Motor neuron (in vitro differentiated cells): ENCODE data around the gene GBP5. TPM values are rescaled to one million over a fixed set of nuclear protein-coding genes. Genes with fewer than 3 reads are reported as not detected.

Experiments
- ATAC-seq, 8 experiments: fragments of 200-7000 bp; cut with Tn5 transposase; replicated peaks in 6 of 8; 2 replicates each; pipeline ENCODE4 v1.8.0; 2021; ENCODE audit warnings: mild to moderate bottlenecking in 8 of 8, moderate library complexity in 8 of 8
- H3K27ac ChIP-seq, 2 donors: fragments of 250-450 bp; sonication (Bioruptor Pico); 2 replicates each; pipeline ENCODE4 v1.9.0; 2021; ENCODE audit warnings: antibody characterized with exemption in 2 of 2, mild to moderate bottlenecking in 2 of 2, moderate library complexity in 1 of 2
- H3K4me1 ChIP-seq, 2 donors: fragments of 250-450 bp; sonication (Bioruptor Pico); replicated peaks in 1 of 2; 2 replicates each; pipeline ENCODE4 v1.6.1; 2021; ENCODE audit warnings: antibody characterized with exemption in 2 of 2, mild to moderate bottlenecking in 2 of 2, moderate library complexity in 1 of 2
- H3K4me3 ChIP-seq, 5 donors: fragments of 250-450 bp; sonication (Bioruptor Pico); 2 replicates each; pipeline ENCODE4 v1.9.0; 2021; ENCODE audit warnings: antibody characterized with exemption in 5 of 5, mild to moderate bottlenecking in 5 of 5, moderate library complexity in 4 of 5
- WGBS, 10 experiments: fragments of 450-650 bp; shearing (Covaris generic); methylation state at CpG; one replicate each; pipeline ENCODE4 v1.0.0; 2022; 5-methylcytosine and 5-hydroxymethylcytosine counted together
- in situ Hi-C, 9 experiments: fragments of 400-800 bp; cut with MboI; loops; one replicate each; pipeline ENCODE4 v1.15.0; 2021; ENCODE audit warnings: low sequenced_read_pairs in 9 of 9, low pct_unique_long_range_greater_than_20kb in 2 of 9; ENCODE audit not compliant: unreplicated experiment in 9 of 9
- total RNA-seq, 8 experiments: library from RNA; unstranded; fragments of 300-600 nt; gene quantifications; 2 replicates each; pipeline versions ENCODE4 v1.2.3 to v1.2.4, GENCODE V29; 2022

Gene GBP5
- total RNA-seq, 8 experiments from 2014 or later, result under 0.01 to 2.5 (median 0.47) TPM; not detected in 1

DNA sequence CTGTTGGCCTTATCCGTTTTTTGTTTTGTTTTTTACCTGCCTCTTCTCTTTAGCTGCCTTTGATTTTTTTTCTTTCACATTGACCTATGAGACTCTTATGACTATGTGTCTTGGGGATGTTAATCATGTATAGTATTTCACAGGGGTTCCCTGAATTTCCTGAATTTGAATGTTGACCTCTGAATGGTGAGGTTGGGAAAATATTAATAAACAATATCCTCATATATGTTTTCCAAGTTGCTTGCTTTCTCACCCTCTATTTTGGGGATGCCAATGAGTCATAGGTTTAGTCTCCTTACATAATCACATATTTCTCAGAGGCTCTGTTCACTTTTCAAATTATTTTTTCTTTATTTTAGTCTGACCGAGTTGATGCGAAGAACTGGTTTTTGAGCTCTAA is 29.6 kb downstream of the GBP5 start:
- in situ Hi-C loops, result no loop called here
- no peak for ATAC-seq
- 42 to 96% (median 83%) methylated on average over 1 to 3 of the region's 3 CpGs; no CpG with 5 or more reads in 1 of the 10 experiments for WGBS, 10 experiments
- Histone ChIP-seq H3K4me3 (no peak overlapping the region), H3K4me1 (no peaks in the 10 kb centered on the region), H3K27ac (no peak overlapping the region)

Other genes with a start within 250 kb of the GBP5 start
- 10 to 100 TPM in 2 of 8 experiments, 1 to 10 TPM in 2, under 1 TPM in 4; 0.09 to 44.5 (median 1.8) TPM for gene GBP3, start 250.0 kb downstream of the GBP5 start, total RNA-seq
- 10 to 100 TPM in 4 of 8 experiments, 1 to 10 TPM in 1, under 1 TPM in 3; 0.11 to 32.3 (median 9.5) TPM for gene GBP1, start 207.7 kb downstream of the GBP5 start, total RNA-seq
- gene GBP2, start 146.7 kb downstream of the GBP5 start, total RNA-seq, result 10 to 100 TPM in 1 of 8 experiments, 1 to 10 TPM in 3, under 1 TPM in 4; 0.05 to 44.7 (median 2.6) TPM
- under 1 TPM in 1 of 8 experiments, not detected in 7; 0.19 TPM for gene GBP7, start 96.9 kb downstream of the GBP5 start, total RNA-seq
- 1 to 10 TPM in 2 of 8 experiments, under 1 TPM in 5, not detected in 1; 0.21 to 1.9 (median 0.40) TPM for gene GBP4, start 73.9 kb downstream of the GBP5 start, total RNA-seq
- under 1 TPM in 3 of 8 experiments, not detected in 5; 0.09 to 0.14 (median 0.09) TPM for gene GBP6, start 91.2 kb upstream of the GBP5 start, total RNA-seq